MM.1S (cell line): ENCODE data around the gene ZNF182.
"Not testable (repeated sequence)": the region's sequence is repeated elsewhere in the genome, so short reads cannot be mapped to it uniquely, and the experiment has no call there.

Experiments used
- CTCF ChIP-seq: fragments of 300-600 bp; sonication (generic); IDR thresholded peaks from 2 replicates; pipeline ENCODE4 v1.5.1; 2016; ENCODE audit warnings: antibody characterized with exemption, low read length, mixed read lengths
- EZH2phosphoT487 ChIP-seq: fragments of 300-600 bp; sonication (generic); IDR thresholded peaks from 2 replicates; pipeline ENCODE4 v1.6.1; 2018; ENCODE audit warnings: antibody characterized with exemption, low read length

- TF ChIP-seq EZH2phosphoT487, CTCF: not testable (repeated sequence)
Observed at GRCh38 chrX:47931970-47932369, 71.8 kb downstream of the ZNF182 start.
